HG02588 (cell line): ENCODE measurements around the gene AQP12A.

Source experiments
- ATAC-seq: cut with Tn5 transposase; IDR thresholded peaks from one replicate; pipeline ENCODE4 v1.9.1; 2021; ENCODE audit warnings: mild to moderate bottlenecking, moderate library complexity; ENCODE audit not compliant: unreplicated experiment

The AQP12A gene

GRCh38 chr2:240707043-240707756 is 15.5 kb downstream of the AQP12A start:
- no peak for ATAC-seq

- no peak for ATAC-seq
These were observed 16.2 kb downstream of the AQP12A start for GRCh38 chr2:240707821-240708220.

GRCh38 chr2:240708457-240708856 is 16.8 kb downstream of the AQP12A start:
- no peak for ATAC-seq

GRCh38 chr2:240711296-240711695 is 19.6 kb downstream of the AQP12A start:
- ATAC-seq: no peak

- no peak for ATAC-seq
These were observed 20.0 kb downstream of the AQP12A start for GRCh38 chr2:240711701-240712100.

- no peak for ATAC-seq
These were observed 20.5 kb downstream of the AQP12A start for GRCh38 chr2:240712121-240712520.

- no peak for ATAC-seq
These were observed 21.6 kb downstream of the AQP12A start for GRCh38 chr2:240713071-240713927.

GRCh38 chr2:240713928-240714746 is 22.5 kb downstream of the AQP12A start:
- ATAC-seq: no peak

- ATAC-seq: no peak
These were observed 23.4 kb downstream of the AQP12A start for GRCh38 chr2:240714747-240715725.

GRCh38 chr2:240716130-240716798 is 24.6 kb downstream of the AQP12A start:
- no peak for ATAC-seq

GRCh38 chr2:240717181-240717641 is 25.5 kb downstream of the AQP12A start:
- ATAC-seq: no peak

GRCh38 chr2:240717681-240718581 is 26.3 kb downstream of the AQP12A start:
- no peak for ATAC-seq

GRCh38 chr2:240718896-240719490 is 27.3 kb downstream of the AQP12A start:
- no peak for ATAC-seq

GRCh38 chr2:240719676-240720545 is 28.2 kb downstream of the AQP12A start:
- ATAC-seq: no peak

- ATAC-seq: no peak
These were observed 29.3 kb downstream of the AQP12A start for GRCh38 chr2:240720686-240721595.

GRCh38 chr2:240721596-240722180 is 30.0 kb downstream of the AQP12A start:
- ATAC-seq: no peak
